Activated CD4-positive, alpha-beta memory T cell treated with anti-CD3 and anti-CD28 coated beads, Interleukin-2, amount 10 ng/mL, durations not matched to agents 7 days and 5 days (primary cell): ENCODE measurements around the gene GPR89A. TPM values are rescaled to one million over a fixed set of nuclear protein-coding genes. Genes with fewer than 3 reads are reported as not detected.
"Not testable (repeated sequence)": the region's sequence is repeated elsewhere in the genome, so short reads cannot be mapped to it uniquely, and the experiment has no call there.

ENCODE experiments used
- CTCF ChIA-PET: fragments of 350-600 bp; sonication (Branson Sonifier 250); formaldehyde crosslinking; loops from one replicate; lab custom pipeline; 2021; ENCODE audit warnings: antibody characterized with exemption, inconsistent platforms; lab: Charles Lee
- POLR2A ChIA-PET: fragments of 350-600 bp; sonication (Branson Sonifier 250); formaldehyde crosslinking; loops from one replicate; lab custom pipeline; 2021; ENCODE audit warnings: antibody characterized with exemption; lab: Charles Lee
- DNase-seq: peaks from one replicate; pipeline ENCODE4 v3.0.0-alpha.2; 2020
- H3K27ac Mint-ChIP-seq: one replicate; pipeline ENCODE4 v1.8.0; 2021; ENCODE audit warnings: mild to moderate bottlenecking, mixed read lengths
- H3K27me3 Mint-ChIP-seq: one replicate; pipeline ENCODE4 v1.8.0; 2021; ENCODE audit warnings: mixed read lengths
- H3K36me3 Mint-ChIP-seq: one replicate; pipeline ENCODE4 v1.8.0; 2021; ENCODE audit warnings: low read depth, mixed read lengths
- H3K4me1 Mint-ChIP-seq: one replicate; pipeline ENCODE4 v1.8.0; 2021; ENCODE audit warnings: mixed read lengths
- H3K4me3 Mint-ChIP-seq: one replicate; pipeline ENCODE4 v1.8.0; 2021; ENCODE audit warnings: mild to moderate bottlenecking, mixed read lengths
- H3K9me3 Mint-ChIP-seq: one replicate; pipeline ENCODE4 v1.8.0; 2021; ENCODE audit warnings: mixed read lengths
- total RNA-seq, 2 experiments: library from RNA; stranded (reverse); gene quantifications; one replicate each; pipeline ENCODE4 v1.2.3, GENCODE V29; 2021

The GPR89A gene
- total RNA-seq: 10 to 100 TPM; 25.6 to 31.9 TPM

- H3K9me3 Mint-ChIP-seq, H3K36me3 Mint-ChIP-seq, POLR2A ChIA-PET, CTCF ChIA-PET, H3K27me3 Mint-ChIP-seq: not testable (repeated sequence)
- Mint-ChIP-seq H3K4me3 (peak within 1 kb of the TSS; percentile 86), H3K4me1 (peaks cover 21% of the 10 kb centered on the region), H3K27ac (peak within 1 kb of the TSS; percentile 82)
- DNase-seq: peak; percentile 97
These were observed at the start of gene GPR89A for GRCh38 chr1:145607833-145608733. TSS of gene GPR89A (plus strand) at chr1:145607988. CDS start at chr1:145608134, 146 bp downstream.

GRCh38 chr1:145586820-145587219 is 21.0 kb upstream of the GPR89A start:
- H3K4me1 Mint-ChIP-seq, CTCF ChIA-PET, POLR2A ChIA-PET, H3K4me3 Mint-ChIP-seq, H3K27ac Mint-ChIP-seq, H3K9me3 Mint-ChIP-seq, H3K27me3 Mint-ChIP-seq, H3K36me3 Mint-ChIP-seq, DNase-seq: not testable (repeated sequence)

GRCh38 chr1:145590806-145591205 is 17.0 kb upstream of the GPR89A start:
- H3K27ac Mint-ChIP-seq, H3K9me3 Mint-ChIP-seq, H3K4me3 Mint-ChIP-seq, POLR2A ChIA-PET, CTCF ChIA-PET, H3K36me3 Mint-ChIP-seq, H3K27me3 Mint-ChIP-seq: not testable (repeated sequence)
- peaks cover 25% of the 10 kb centered on the region for H3K4me1 Mint-ChIP-seq
- DNase-seq: peak; percentile 64

DNA sequence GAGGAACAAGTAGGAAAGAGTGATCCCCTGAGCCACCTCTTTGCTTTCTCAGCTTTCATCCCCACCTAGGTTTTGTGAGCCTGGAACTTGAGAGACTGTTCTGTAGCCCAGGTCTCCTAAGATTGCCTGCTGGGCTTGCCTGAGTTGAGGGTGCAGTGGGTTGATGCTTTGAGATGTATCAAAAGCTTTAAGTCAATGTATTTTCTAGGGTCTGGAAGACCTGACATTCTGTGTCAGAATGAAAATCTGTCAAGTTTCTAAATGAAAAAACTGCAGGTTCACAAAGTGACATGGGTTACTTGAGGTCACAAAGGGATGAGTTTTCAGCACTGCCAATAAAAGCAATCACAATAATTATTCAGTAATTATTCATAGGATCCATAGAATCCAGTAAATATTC is 15.4 kb upstream of the GPR89A start:
- POLR2A ChIA-PET, H3K27ac Mint-ChIP-seq, H3K36me3 Mint-ChIP-seq, H3K9me3 Mint-ChIP-seq, H3K27me3 Mint-ChIP-seq, H3K4me3 Mint-ChIP-seq, CTCF ChIA-PET, DNase-seq: not testable (repeated sequence)
- H3K4me1 Mint-ChIP-seq: peaks cover 25% of the 10 kb centered on the region

GRCh38 chr1:145595421-145595820 is 12.4 kb upstream of the GPR89A start:
- DNase-seq, H3K27me3 Mint-ChIP-seq, H3K36me3 Mint-ChIP-seq, H3K27ac Mint-ChIP-seq, CTCF ChIA-PET, H3K4me3 Mint-ChIP-seq, POLR2A ChIA-PET, H3K9me3 Mint-ChIP-seq: not testable (repeated sequence)
- peaks cover 24% of the 10 kb centered on the region for H3K4me1 Mint-ChIP-seq

DNA sequence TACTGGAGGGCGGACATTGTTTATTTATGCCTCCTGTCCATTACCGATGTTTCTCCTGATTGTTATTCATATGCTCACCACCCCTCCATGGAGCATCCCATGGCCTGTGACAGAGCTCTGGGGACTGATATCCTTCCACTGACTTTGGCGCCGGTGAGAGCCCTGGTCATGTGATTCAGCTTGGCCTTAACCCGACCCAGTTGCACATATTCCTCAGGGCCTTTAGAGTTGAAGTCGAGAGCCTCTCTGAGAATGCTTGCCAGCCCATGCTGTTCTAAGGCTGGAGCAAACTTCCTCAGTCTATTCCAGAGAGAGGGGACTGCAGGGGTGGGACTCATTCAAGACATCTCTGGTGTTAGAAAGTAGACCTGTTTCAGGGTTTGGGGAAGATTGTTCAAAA is 11.6 kb upstream of the GPR89A start:
- peaks cover 20% of the 10 kb centered on the region for H3K4me1 Mint-ChIP-seq
- DNase-seq, H3K27me3 Mint-ChIP-seq, POLR2A ChIA-PET, H3K36me3 Mint-ChIP-seq, H3K4me3 Mint-ChIP-seq, H3K27ac Mint-ChIP-seq, CTCF ChIA-PET, H3K9me3 Mint-ChIP-seq: not testable (repeated sequence)

DNA sequence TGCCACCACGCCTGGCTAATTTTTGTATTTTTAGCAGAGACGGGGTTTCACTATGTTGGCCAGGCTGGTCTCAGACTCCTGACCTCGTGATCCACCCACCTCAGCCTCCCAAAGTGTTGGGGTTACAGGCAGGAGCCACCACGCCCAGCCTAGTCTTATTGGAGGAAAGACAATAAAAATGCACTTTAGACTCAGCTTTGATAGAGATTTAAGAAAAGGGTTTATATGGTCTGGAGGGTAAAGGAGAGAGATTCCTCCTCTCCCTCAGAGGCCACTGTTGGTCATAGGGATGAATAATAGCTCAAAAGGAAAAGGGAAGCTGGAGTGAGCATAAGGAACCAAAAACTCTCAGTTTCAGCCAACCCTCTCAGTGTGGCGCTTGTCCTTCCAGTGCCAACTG is 8.4 kb upstream of the GPR89A start:
- CTCF ChIA-PET, DNase-seq, H3K27me3 Mint-ChIP-seq, H3K4me1 Mint-ChIP-seq, H3K36me3 Mint-ChIP-seq, POLR2A ChIA-PET, H3K27ac Mint-ChIP-seq, H3K9me3 Mint-ChIP-seq, H3K4me3 Mint-ChIP-seq: not testable (repeated sequence)

GRCh38 chr1:145601593-145601992 is 6.2 kb upstream of the GPR89A start:
- Mint-ChIP-seq H3K27me3 (peaks cover 2% of the 10 kb centered on the region), H3K4me3 (no peak overlapping the region), H3K27ac (no peak overlapping the region), H3K4me1 (no peaks in the 10 kb centered on the region), H3K9me3 (no peaks in the 10 kb centered on the region), H3K36me3 (no peaks in the 10 kb centered on the region)
- ChIA-PET POLR2A (no interaction called here), CTCF (no interaction called here)
- DNase-seq: no peak

DNA sequence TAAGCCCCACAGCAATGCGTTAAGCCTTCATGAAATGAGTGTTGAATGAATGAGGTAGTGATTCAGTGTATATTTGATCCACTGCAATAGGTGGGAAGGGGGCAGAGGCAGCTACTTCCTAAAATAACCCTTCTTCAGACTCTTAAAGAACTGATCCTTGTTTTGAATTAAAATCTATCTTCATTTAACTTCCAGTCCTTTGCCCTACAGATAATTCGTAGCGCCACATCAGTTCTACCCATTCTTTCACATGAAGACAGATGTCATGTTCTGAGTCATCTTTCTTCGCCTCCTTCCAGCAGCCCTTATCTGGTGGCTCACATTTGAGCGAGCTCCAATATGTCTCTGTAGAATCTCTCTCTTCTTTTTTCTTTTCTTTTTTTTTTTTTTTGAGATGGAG is 948 bp upstream of the GPR89A start:
- not testable (repeated sequence) for H3K27ac Mint-ChIP-seq

DNA sequence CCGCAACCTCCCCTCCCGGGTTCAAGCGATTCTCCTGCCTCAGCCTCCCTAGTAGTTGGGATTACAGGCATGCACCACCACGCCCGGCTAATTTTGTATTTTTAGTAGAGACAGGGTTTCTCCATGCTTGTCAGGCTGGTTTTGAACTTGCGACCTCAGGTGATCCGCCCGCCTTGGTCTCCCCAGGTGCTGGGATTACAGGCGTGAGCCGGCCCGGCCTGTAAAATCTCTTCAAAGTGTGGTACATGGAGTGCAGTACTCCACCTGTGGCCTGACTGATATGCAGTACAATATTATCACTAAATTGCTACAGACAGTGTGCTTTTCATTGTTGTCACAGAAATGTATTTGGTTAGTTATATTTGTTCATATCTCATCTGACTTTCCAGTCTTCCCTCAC is 499 bp upstream of the GPR89A start:
- CTCF ChIA-PET, DNase-seq, H3K27ac Mint-ChIP-seq, H3K36me3 Mint-ChIP-seq, H3K27me3 Mint-ChIP-seq, H3K9me3 Mint-ChIP-seq, POLR2A ChIA-PET, H3K4me3 Mint-ChIP-seq: not testable (repeated sequence)
- H3K4me1 Mint-ChIP-seq: peaks cover 21% of the 10 kb centered on the region

More for the DNA sequence above, 948 bp upstream of the GPR89A start:
- H3K4me3 Mint-ChIP-seq, H3K9me3 Mint-ChIP-seq, H3K27me3 Mint-ChIP-seq, CTCF ChIA-PET, H3K36me3 Mint-ChIP-seq, POLR2A ChIA-PET, DNase-seq: not testable (repeated sequence)
- H3K4me1 Mint-ChIP-seq: peaks cover 18% of the 10 kb centered on the region

DNA sequence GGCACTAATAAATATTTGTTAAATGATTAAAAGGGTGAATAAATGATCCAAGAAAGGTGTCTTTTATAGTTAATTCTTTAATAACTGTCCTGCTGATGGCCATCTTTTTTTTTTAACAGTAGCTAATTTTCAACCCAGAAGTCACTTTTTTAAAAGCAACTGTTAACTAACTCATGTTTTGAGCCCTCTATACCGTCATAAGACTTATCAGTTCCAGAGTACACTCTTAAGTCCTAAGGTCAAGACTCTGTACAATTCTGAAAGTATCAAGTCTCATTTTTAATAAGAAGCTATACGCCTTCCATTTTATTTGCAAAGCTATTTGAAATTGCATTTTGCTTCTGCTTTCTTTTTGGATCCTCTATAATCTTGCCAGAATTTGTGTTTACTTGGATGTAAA is 3.0 kb downstream of the GPR89A start:
- H3K36me3 Mint-ChIP-seq, H3K27ac Mint-ChIP-seq, DNase-seq, H3K9me3 Mint-ChIP-seq, H3K27me3 Mint-ChIP-seq, POLR2A ChIA-PET, H3K4me3 Mint-ChIP-seq: not testable (repeated sequence)
- H3K4me1 Mint-ChIP-seq: peaks cover 21% of the 10 kb centered on the region
- CTCF ChIA-PET: interaction anchor here (1.1 kb wide), 1 partner anchor 110 kb away, joined by 5 read pairs; no protein-coding TSS in a partner anchor

GRCh38 chr1:145620073-145620472 is 12.3 kb downstream of the GPR89A start:
- H3K9me3 Mint-ChIP-seq, CTCF ChIA-PET, DNase-seq, H3K4me3 Mint-ChIP-seq, H3K4me1 Mint-ChIP-seq, POLR2A ChIA-PET, H3K36me3 Mint-ChIP-seq, H3K27ac Mint-ChIP-seq, H3K27me3 Mint-ChIP-seq: not testable (repeated sequence)

DNA sequence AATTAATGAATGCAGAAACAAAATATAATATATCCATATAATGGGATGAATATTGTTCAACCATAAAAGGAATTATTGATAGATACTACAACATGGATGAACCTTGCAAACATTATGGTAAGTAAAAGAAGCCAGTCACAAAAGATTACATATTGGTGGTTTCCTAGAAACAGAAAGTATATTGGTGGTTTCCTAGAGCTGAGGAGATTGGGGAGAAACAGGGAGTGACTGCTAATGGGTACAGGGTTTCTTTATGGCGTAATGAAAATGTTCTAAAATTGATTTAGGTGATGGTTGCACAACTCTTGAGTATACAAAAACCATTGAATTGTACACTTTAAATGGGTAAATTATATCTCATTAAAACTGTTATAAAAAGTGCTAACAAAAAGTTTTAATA is 14.4 kb downstream of the GPR89A start:
- not testable (repeated sequence) for H3K4me3 Mint-ChIP-seq, H3K4me1 Mint-ChIP-seq

GRCh38 chr1:145636237-145636636 is 28.4 kb downstream of the GPR89A start:
- H3K27me3 Mint-ChIP-seq, H3K36me3 Mint-ChIP-seq, H3K4me3 Mint-ChIP-seq, DNase-seq, H3K27ac Mint-ChIP-seq, H3K9me3 Mint-ChIP-seq, POLR2A ChIA-PET, CTCF ChIA-PET, H3K4me1 Mint-ChIP-seq: not testable (repeated sequence)

More for the DNA sequence above, 14.4 kb downstream of the GPR89A start:
- H3K27ac Mint-ChIP-seq, H3K27me3 Mint-ChIP-seq, POLR2A ChIA-PET, DNase-seq, H3K9me3 Mint-ChIP-seq, H3K36me3 Mint-ChIP-seq, CTCF ChIA-PET: not testable (repeated sequence)
